Stomach (tissue), 4 donors: ENCODE results near the gene FSCN2.

Source experiments
- EP300 ChIP-seq: sonication (generic); formaldehyde crosslinking; IDR thresholded peaks from one replicate; pipeline ENCODE4 v1.6.1; 2017; ENCODE audit warnings: antibody characterized with exemption
- POLR2A ChIP-seq, 4 donors: fragments of 450-650 bp; IDR thresholded peaks; one replicate each; pipeline ENCODE4 v1.6.1; 2016; ENCODE audit warnings: antibody characterized with exemption in 4 of 4, control low read depth in 2 of 4, mild to moderate bottlenecking in 1 of 4, moderate library complexity in 1 of 4
- TF ChIP-seq, protein P1 (sequence below), 7 experiments: fragments of 450-650 bp in 4 of 7; fragments of 200-600 bp in 3 of 7; sonication (generic) in 3 of 7; IDR thresholded peaks; one replicate each; pipeline ENCODE4 v1.5.1; 2016 to 2019; ENCODE audit warnings: antibody characterized with exemption in 7 of 7, control low read depth in 2 of 7, mild to moderate bottlenecking in 1 of 7

DNA sequence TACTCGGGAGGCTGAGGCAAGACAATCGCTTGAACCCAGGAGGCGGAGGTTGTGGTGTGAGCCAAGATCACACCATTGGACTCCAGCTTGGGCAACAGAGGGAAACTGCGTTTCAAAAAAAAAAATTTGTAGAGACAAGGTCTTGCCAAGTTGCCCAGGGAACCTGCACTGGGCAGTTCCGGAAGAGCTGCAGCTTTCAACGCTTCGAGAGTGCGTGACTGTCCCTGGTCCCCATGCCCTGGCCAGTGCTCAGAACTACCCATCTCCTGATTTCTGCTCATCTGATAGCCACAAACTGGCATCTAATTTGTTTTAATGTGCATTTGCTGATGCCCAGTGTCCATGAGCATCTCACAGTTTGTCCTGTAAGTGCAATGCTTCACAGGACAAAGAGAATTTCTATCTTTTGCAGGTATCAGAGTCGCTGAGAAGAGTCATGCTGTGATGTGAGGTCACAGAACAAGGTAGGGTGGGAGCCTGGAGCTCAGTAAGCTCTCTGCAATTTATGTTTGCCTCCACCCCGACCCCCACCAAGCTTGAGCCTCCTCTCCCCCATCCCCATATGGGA is 19.5 kb upstream of the FSCN2 start:
- no peak for TF ChIP-seq POLR2A (IDR thresholded peaks at IDR 0.05)
- TF ChIP-seq, protein P1, sequence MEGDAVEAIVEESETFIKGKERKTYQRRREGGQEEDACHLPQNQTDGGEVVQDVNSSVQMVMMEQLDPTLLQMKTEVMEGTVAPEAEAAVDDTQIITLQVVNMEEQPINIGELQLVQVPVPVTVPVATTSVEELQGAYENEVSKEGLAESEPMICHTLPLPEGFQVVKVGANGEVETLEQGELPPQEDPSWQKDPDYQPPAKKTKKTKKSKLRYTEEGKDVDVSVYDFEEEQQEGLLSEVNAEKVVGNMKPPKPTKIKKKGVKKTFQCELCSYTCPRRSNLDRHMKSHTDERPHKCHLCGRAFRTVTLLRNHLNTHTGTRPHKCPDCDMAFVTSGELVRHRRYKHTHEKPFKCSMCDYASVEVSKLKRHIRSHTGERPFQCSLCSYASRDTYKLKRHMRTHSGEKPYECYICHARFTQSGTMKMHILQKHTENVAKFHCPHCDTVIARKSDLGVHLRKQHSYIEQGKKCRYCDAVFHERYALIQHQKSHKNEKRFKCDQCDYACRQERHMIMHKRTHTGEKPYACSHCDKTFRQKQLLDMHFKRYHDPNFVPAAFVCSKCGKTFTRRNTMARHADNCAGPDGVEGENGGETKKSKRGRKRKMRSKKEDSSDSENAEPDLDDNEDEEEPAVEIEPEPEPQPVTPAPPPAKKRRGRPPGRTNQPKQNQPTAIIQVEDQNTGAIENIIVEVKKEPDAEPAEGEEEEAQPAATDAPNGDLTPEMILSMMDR (IDR thresholded peaks at IDR 0.05) = no peak
- no peak for TF ChIP-seq EP300
